Measurements from ENCODE around the gene CMTM5. TPM values are rescaled to one million over a fixed set of nuclear protein-coding genes. Genes with fewer than 3 reads are reported as not detected.
"Not testable (repeated sequence)": the region's sequence is repeated elsewhere in the genome, so short reads cannot be mapped to it uniquely, and the experiment has no call there.

Gene CMTM5
- total and polyA plus RNA-seq, 4 donors, result 0.50 to 4.1 (median 1.5) TPM; not detected in 1

- 85 to 89% methylated on average over 17 of the region's 17 CpGs for WGBS, 2 donors
- H3K9me3 ChIP-seq (ENCODE audit: control insufficient read depth, low read length); H3K27ac ChIP-seq (ENCODE audit: low read depth in 1 of 2, low read length in 2 of 2); ATAC-seq (ENCODE audit: low FRiP score); H3K27me3 ChIP-seq (ENCODE audit: control insufficient read depth in 1 of 2, insufficient read depth in 2 of 2, low read length in 1 of 2); H3K4me3 ChIP-seq (ENCODE audit: low read length in 2 of 2); H3K36me3 ChIP-seq (ENCODE audit: control insufficient read depth in 1 of 2, insufficient read depth in 2 of 2, low read length in 1 of 2); DNase-seq; H3K4me1 ChIP-seq (ENCODE audit: control insufficient read depth in 1 of 2, insufficient read depth in 2 of 2, low read length in 2 of 2); intact Hi-C loops (cut with DNase I): not testable (repeated sequence)
Observed at GRCh38 chr14:23386266-23386657, 9.4 kb downstream of the CMTM5 start.

- H3K27ac ChIP-seq (ENCODE audit: low read depth in 1 of 2, low read length in 2 of 2), result no peak overlapping the region
- H3K4me1 ChIP-seq (ENCODE audit: control insufficient read depth in 1 of 2, insufficient read depth in 2 of 2, low read length in 2 of 2), result no peaks in the 10 kb centered on the region
- no peak for DNase-seq
- intact Hi-C loops (cut with DNase I), result no loop called here
- no peaks in the 10 kb centered on the region for H3K9me3 ChIP-seq (ENCODE audit: control insufficient read depth, low read length)
- 86 to 93% methylated on average over 1 of the region's 1 CpG for WGBS, 2 donors
- no peaks in the 10 kb centered on the region for H3K27me3 ChIP-seq (ENCODE audit: control insufficient read depth in 1 of 2, insufficient read depth in 2 of 2, low read length in 1 of 2)
- H3K4me3 ChIP-seq (ENCODE audit: low read length in 2 of 2), result no peak overlapping the region
- no peaks in the 10 kb centered on the region for H3K36me3 ChIP-seq (ENCODE audit: control insufficient read depth in 1 of 2, insufficient read depth in 2 of 2, low read length in 1 of 2)
- ATAC-seq (ENCODE audit: low FRiP score), result no peak
Observed at GRCh38 chr14:23386999-23387398, 10.2 kb downstream of the CMTM5 start.

GRCh38 chr14:23387916-23388882, 11.4 kb downstream of the CMTM5 start:
- no peaks in the 10 kb centered on the region for H3K4me1 ChIP-seq (ENCODE audit: control insufficient read depth in 1 of 2, insufficient read depth in 2 of 2, low read length in 2 of 2)
- intact Hi-C loops (cut with DNase I), result no loop called here
- no peak overlapping the region for H3K27ac ChIP-seq (ENCODE audit: low read depth in 1 of 2, low read length in 2 of 2)

GRCh38 chr14:23388996-23389395, 12.2 kb downstream of the CMTM5 start:
- Histone ChIP-seq H3K4me1 (ENCODE audit: control insufficient read depth in 1 of 2, insufficient read depth in 2 of 2, low read length in 2 of 2) (no peaks in the 10 kb centered on the region), H3K27me3 (ENCODE audit: control insufficient read depth in 1 of 2, insufficient read depth in 2 of 2, low read length in 1 of 2) (no peaks in the 10 kb centered on the region), H3K4me3 (ENCODE audit: low read length in 2 of 2) (no peak overlapping the region), H3K27ac (ENCODE audit: low read depth in 1 of 2, low read length in 2 of 2) (no peak overlapping the region), H3K9me3 (ENCODE audit: control insufficient read depth, low read length) (no peaks in the 10 kb centered on the region), H3K36me3 (ENCODE audit: control insufficient read depth in 1 of 2, insufficient read depth in 2 of 2, low read length in 1 of 2) (no peaks in the 10 kb centered on the region)
- intact Hi-C loops (cut with DNase I), result no loop called here
- no peak for DNase-seq
- no peak for ATAC-seq (ENCODE audit: low FRiP score)
- WGBS, 2 donors, result 86 to 87% methylated on average over 7 to 8 of the region's 8 CpGs

More at GRCh38 chr14:23387916-23388882, 11.4 kb downstream of the CMTM5 start:
- no peaks in the 10 kb centered on the region for H3K36me3 ChIP-seq (ENCODE audit: control insufficient read depth in 1 of 2, insufficient read depth in 2 of 2, low read length in 1 of 2)
- DNase-seq, result no peak
- 78 to 83% methylated on average over 26 of the region's 26 CpGs for WGBS, 2 donors
- H3K27me3 ChIP-seq (ENCODE audit: control insufficient read depth in 1 of 2, insufficient read depth in 2 of 2, low read length in 1 of 2), result no peaks in the 10 kb centered on the region
- H3K4me3 ChIP-seq (ENCODE audit: low read length in 2 of 2), result no peak overlapping the region
- ATAC-seq (ENCODE audit: low FRiP score), result no peak
- no peaks in the 10 kb centered on the region for H3K9me3 ChIP-seq (ENCODE audit: control insufficient read depth, low read length)

- H3K27me3 ChIP-seq (ENCODE audit: control insufficient read depth in 1 of 2, insufficient read depth in 2 of 2, low read length in 1 of 2), result no peaks in the 10 kb centered on the region
- DNase-seq (no peak), ATAC-seq (ENCODE audit: low FRiP score) (no peak)
- H3K27ac ChIP-seq (ENCODE audit: low read depth in 1 of 2, low read length in 2 of 2), result no peak overlapping the region
- H3K36me3 ChIP-seq (ENCODE audit: control insufficient read depth in 1 of 2, insufficient read depth in 2 of 2, low read length in 1 of 2), result no peaks in the 10 kb centered on the region
- H3K4me1 ChIP-seq (ENCODE audit: control insufficient read depth in 1 of 2, insufficient read depth in 2 of 2, low read length in 2 of 2), result no peaks in the 10 kb centered on the region
- H3K9me3 ChIP-seq (ENCODE audit: control insufficient read depth, low read length), result no peaks in the 10 kb centered on the region
- H3K4me3 ChIP-seq (ENCODE audit: low read length in 2 of 2), result no peak overlapping the region
- WGBS, 2 donors, result 78 to 83% methylated on average over 12 of the region's 12 CpGs
- intact Hi-C loops (cut with DNase I), result no loop called here
Observed at GRCh38 chr14:23389396-23389795, 12.6 kb downstream of the CMTM5 start.

- DNase-seq; H3K4me3 ChIP-seq (ENCODE audit: low read length in 2 of 2); intact Hi-C loops (cut with DNase I); H3K9me3 ChIP-seq (ENCODE audit: control insufficient read depth, low read length); H3K27me3 ChIP-seq (ENCODE audit: control insufficient read depth in 1 of 2, insufficient read depth in 2 of 2, low read length in 1 of 2); ATAC-seq (ENCODE audit: low FRiP score); H3K36me3 ChIP-seq (ENCODE audit: control insufficient read depth in 1 of 2, insufficient read depth in 2 of 2, low read length in 1 of 2); H3K27ac ChIP-seq (ENCODE audit: low read depth in 1 of 2, low read length in 2 of 2); H3K4me1 ChIP-seq (ENCODE audit: control insufficient read depth in 1 of 2, insufficient read depth in 2 of 2, low read length in 2 of 2): not testable (repeated sequence)
- WGBS, 2 donors, result 95 to 100% methylated on average over 2 to 5 of the region's 19 CpGs
Observed at GRCh38 chr14:23389871-23390270, 13.0 kb downstream of the CMTM5 start.

GRCh38 chr14:23392613-23393012, 15.8 kb downstream of the CMTM5 start:
- Histone ChIP-seq H3K4me1 (ENCODE audit: control insufficient read depth in 1 of 2, insufficient read depth in 2 of 2, low read length in 2 of 2) (no peaks in the 10 kb centered on the region), H3K27ac (ENCODE audit: low read depth in 1 of 2, low read length in 2 of 2) (no peak overlapping the region), H3K4me3 (ENCODE audit: low read length in 2 of 2) (no peak overlapping the region), H3K9me3 (ENCODE audit: control insufficient read depth, low read length) (no peaks in the 10 kb centered on the region), H3K36me3 (ENCODE audit: control insufficient read depth in 1 of 2, insufficient read depth in 2 of 2, low read length in 1 of 2) (no peaks in the 10 kb centered on the region), H3K27me3 (ENCODE audit: control insufficient read depth in 1 of 2, insufficient read depth in 2 of 2, low read length in 1 of 2) (no peaks in the 10 kb centered on the region)
- ATAC-seq (ENCODE audit: low FRiP score), result no peak
- intact Hi-C loops (cut with DNase I), result no loop called here
- WGBS, 2 donors, result 70 to 77% methylated on average over 7 of the region's 7 CpGs
- no peak for DNase-seq

- 84 to 93% methylated on average over 10 of the region's 10 CpGs for WGBS, 2 donors
- Histone ChIP-seq H3K36me3 (ENCODE audit: control insufficient read depth in 1 of 2, insufficient read depth in 2 of 2, low read length in 1 of 2) (no peaks in the 10 kb centered on the region), H3K27me3 (ENCODE audit: control insufficient read depth in 1 of 2, insufficient read depth in 2 of 2, low read length in 1 of 2) (no peaks in the 10 kb centered on the region), H3K27ac (ENCODE audit: low read depth in 1 of 2, low read length in 2 of 2) (no peak overlapping the region), H3K4me1 (ENCODE audit: control insufficient read depth in 1 of 2, insufficient read depth in 2 of 2, low read length in 2 of 2) (no peaks in the 10 kb centered on the region), H3K4me3 (ENCODE audit: low read length in 2 of 2) (no peak overlapping the region), H3K9me3 (ENCODE audit: control insufficient read depth, low read length) (no peaks in the 10 kb centered on the region)
- no peak for ATAC-seq (ENCODE audit: low FRiP score)
- intact Hi-C loops (cut with DNase I), result no loop called here
- DNase-seq, result no peak
Observed at GRCh38 chr14:23396126-23396525, 19.3 kb downstream of the CMTM5 start.

GRCh38 chr14:23396781-23397407, 20.0 kb downstream of the CMTM5 start:
- Histone ChIP-seq H3K27me3 (ENCODE audit: control insufficient read depth in 1 of 2, insufficient read depth in 2 of 2, low read length in 1 of 2) (no peaks in the 10 kb centered on the region), H3K27ac (ENCODE audit: low read depth in 1 of 2, low read length in 2 of 2) (no peak overlapping the region), H3K9me3 (ENCODE audit: control insufficient read depth, low read length) (no peaks in the 10 kb centered on the region), H3K36me3 (ENCODE audit: control insufficient read depth in 1 of 2, insufficient read depth in 2 of 2, low read length in 1 of 2) (no peaks in the 10 kb centered on the region), H3K4me3 (ENCODE audit: low read length in 2 of 2) (no peak overlapping the region), H3K4me1 (ENCODE audit: control insufficient read depth in 1 of 2, insufficient read depth in 2 of 2, low read length in 2 of 2) (no peaks in the 10 kb centered on the region)
- ATAC-seq (ENCODE audit: low FRiP score), result no peak
- no peak for DNase-seq
- WGBS, 2 donors, result 94 to 95% methylated on average over 10 of the region's 10 CpGs
- intact Hi-C loops (cut with DNase I), result no loop called here

All from aorta (tissue), 5 donors.